Fibroblast of lung (primary cell): Measurements from ENCODE around the gene AKAP6. TPM values are rescaled to one million over a fixed set of nuclear protein-coding genes. Genes with fewer than 3 reads are reported as not detected.
A peak's percentile ranks its signal among the peaks of the same experiment; 100 is the strongest.

Experiments used
- DNase-seq, 2 donors: peaks; one replicate each; pipeline versions ENCODE4 v3.0.0 to v3.0.0-alpha.2; 2010; ENCODE audit warnings: low read depth in 2 of 2
- H2AFZ ChIP-seq: 2 replicates; pipeline ENCODE4 v1.5.1; 2012; ENCODE audit warnings: low read length, control low read depth, inconsistent platforms
- H3K27ac ChIP-seq: 2 replicates; pipeline ENCODE4 v1.5.1; 2011; ENCODE audit warnings: low read length, control low read depth; ENCODE audit not compliant: insufficient read depth
- H3K27me3 ChIP-seq: 2 replicates; pipeline ENCODE4 v1.5.1; 2011; ENCODE audit warnings: mild to moderate bottlenecking, low read length; ENCODE audit not compliant: control insufficient read depth, insufficient read depth
- H3K36me3 ChIP-seq: 2 replicates; pipeline ENCODE4 v1.5.1; 2011; ENCODE audit warnings: low read length; ENCODE audit not compliant: control insufficient read depth, insufficient read depth
- H3K4me1 ChIP-seq: 2 replicates; pipeline ENCODE4 v1.5.1; 2011; ENCODE audit warnings: low read length; ENCODE audit not compliant: control insufficient read depth, insufficient read depth; ENCODE audit errors: extremely low read depth
- H3K4me2 ChIP-seq: 2 replicates; pipeline ENCODE4 v1.5.1; 2011; ENCODE audit warnings: low read length, control low read depth; ENCODE audit not compliant: insufficient read depth; ENCODE audit errors: extremely low read depth
- H3K4me3 ChIP-seq, 4 experiments: fragments of 200-600 bp in 1 of 4; sonication (generic) in 1 of 4; replicated peaks in 1 of 4; 2 replicates each; pipeline ENCODE4 v1.5.1; 2011 to 2016; ENCODE audit warnings: low read length in 4 of 4, low read depth in 3 of 4, mild to moderate bottlenecking in 3 of 4, control low read depth in 2 of 4, inconsistent platforms in 1 of 4, mixed read lengths in 1 of 4; ENCODE audit not compliant: insufficient read depth in 1 of 4; ENCODE audit errors: control extremely low read depth in 1 of 4
- H3K79me2 ChIP-seq: 2 replicates; pipeline ENCODE4 v1.5.1; 2012; ENCODE audit warnings: mild to moderate bottlenecking, low read length, inconsistent platforms; ENCODE audit not compliant: control insufficient read depth, insufficient read depth
- H3K9ac ChIP-seq: 2 replicates; pipeline ENCODE4 v1.5.1; 2011; ENCODE audit warnings: mild to moderate bottlenecking, low read length, control low read depth; ENCODE audit not compliant: insufficient read depth
- H3K9me3 ChIP-seq: 2 replicates; pipeline ENCODE4 v1.5.1; 2012; ENCODE audit warnings: low read depth, low read length; ENCODE audit not compliant: control insufficient read depth, insufficient read depth
- H4K20me1 ChIP-seq: 2 replicates; pipeline ENCODE4 v1.5.1; 2011; ENCODE audit warnings: low read length; ENCODE audit not compliant: control insufficient read depth, insufficient read depth; ENCODE audit errors: extremely low read depth
- EZH2 ChIP-seq: IDR thresholded peaks from 2 replicates; pipeline ENCODE4 v1.5.1; 2012; ENCODE audit warnings: low read length, control low read depth, mild to moderate bottlenecking; ENCODE audit errors: missing control alignments
- polyA plus RNA-seq, 2 donors: library from polyadenylated mRNA; depleted of rRNA in 1 of 2; stranded (reverse) in 1 of 2; unstranded in 1 of 2; fragments of >200 nt; gene quantifications; 2 replicates each; pipeline ENCODE4 v1.2.1, GENCODE V29; 2011 to 2012; ENCODE audit warnings: missing spikeins in 1 of 2
- total RNA-seq: library from RNA; depleted of rRNA; stranded (reverse); fragments of >200 nt; gene quantifications from 2 replicates; pipeline ENCODE4 v1.2.1, GENCODE V29; 2014
- TF ChIP-seq, protein P1 (sequence below), 2 donors: IDR thresholded peaks in 1 of 2; conservative IDR thresholded peaks in 1 of 2; 1 replicate in 1 of 2; 2 replicates in 1 of 2; pipeline ENCODE4 v1.5.1; 2011 to 2012; ENCODE audit warnings: low read length in 2 of 2, control low read depth in 1 of 2, inconsistent platforms in 1 of 2, low read depth in 1 of 2, mild to moderate bottlenecking in 1 of 2

Gene AKAP6
- total and polyA plus RNA-seq, 2 donors (not counting 1 experiment from before 2014, with no cell fraction given), result 3.3 to 10.9 TPM

DNA sequence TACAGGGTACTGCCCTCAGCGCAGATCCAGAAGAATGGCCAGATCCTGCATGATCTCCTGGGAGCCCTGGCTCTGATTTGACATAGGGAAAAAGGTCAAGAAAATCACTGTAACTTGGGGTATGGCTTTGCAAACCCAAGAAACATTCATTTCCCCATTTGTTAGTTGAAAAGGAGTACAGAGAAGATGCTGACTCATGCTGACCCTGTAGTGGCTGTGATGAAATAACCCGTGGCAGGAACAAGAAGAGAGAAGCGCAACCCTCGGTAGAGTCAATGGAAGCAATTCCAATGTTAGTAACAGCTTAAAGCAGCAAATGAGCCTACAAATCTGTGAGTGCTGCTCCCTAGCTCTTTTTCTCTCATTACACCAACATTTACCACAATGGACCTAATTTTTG, 328.0 kb downstream of the AKAP6 start:
- H2AFZ ChIP-seq, result peak overlapping the region; percentile 54
- H3K4me3 ChIP-seq, result no peak overlapping the region
- DNase-seq, result peak; percentile 73 to 92
- no peaks in the 10 kb centered on the region for H4K20me1 ChIP-seq
- H3K79me2 ChIP-seq, result no peaks in the 10 kb centered on the region
- H3K36me3 ChIP-seq, result no peaks in the 10 kb centered on the region
- H3K27ac ChIP-seq, result peak overlapping the region; percentile 11
- peaks cover 4% of the 10 kb centered on the region for H3K4me1 ChIP-seq
- no peaks in the 10 kb centered on the region for H3K9me3 ChIP-seq
- no peak overlapping the region for H3K4me2 ChIP-seq
- TF ChIP-seq, protein P1, sequence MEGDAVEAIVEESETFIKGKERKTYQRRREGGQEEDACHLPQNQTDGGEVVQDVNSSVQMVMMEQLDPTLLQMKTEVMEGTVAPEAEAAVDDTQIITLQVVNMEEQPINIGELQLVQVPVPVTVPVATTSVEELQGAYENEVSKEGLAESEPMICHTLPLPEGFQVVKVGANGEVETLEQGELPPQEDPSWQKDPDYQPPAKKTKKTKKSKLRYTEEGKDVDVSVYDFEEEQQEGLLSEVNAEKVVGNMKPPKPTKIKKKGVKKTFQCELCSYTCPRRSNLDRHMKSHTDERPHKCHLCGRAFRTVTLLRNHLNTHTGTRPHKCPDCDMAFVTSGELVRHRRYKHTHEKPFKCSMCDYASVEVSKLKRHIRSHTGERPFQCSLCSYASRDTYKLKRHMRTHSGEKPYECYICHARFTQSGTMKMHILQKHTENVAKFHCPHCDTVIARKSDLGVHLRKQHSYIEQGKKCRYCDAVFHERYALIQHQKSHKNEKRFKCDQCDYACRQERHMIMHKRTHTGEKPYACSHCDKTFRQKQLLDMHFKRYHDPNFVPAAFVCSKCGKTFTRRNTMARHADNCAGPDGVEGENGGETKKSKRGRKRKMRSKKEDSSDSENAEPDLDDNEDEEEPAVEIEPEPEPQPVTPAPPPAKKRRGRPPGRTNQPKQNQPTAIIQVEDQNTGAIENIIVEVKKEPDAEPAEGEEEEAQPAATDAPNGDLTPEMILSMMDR (conservative IDR thresholded peaks at IDR 0.05 in 1 of 2, IDR thresholded peaks at IDR 0.05 in 1 of 2; ENCODE audit: low read depth in 1 of 2, low read length in 2 of 2), result no peak
- no peak for TF ChIP-seq EZH2
- H3K9ac ChIP-seq, result no peak overlapping the region
- H3K27me3 ChIP-seq, result no peaks in the 10 kb centered on the region

DNA sequence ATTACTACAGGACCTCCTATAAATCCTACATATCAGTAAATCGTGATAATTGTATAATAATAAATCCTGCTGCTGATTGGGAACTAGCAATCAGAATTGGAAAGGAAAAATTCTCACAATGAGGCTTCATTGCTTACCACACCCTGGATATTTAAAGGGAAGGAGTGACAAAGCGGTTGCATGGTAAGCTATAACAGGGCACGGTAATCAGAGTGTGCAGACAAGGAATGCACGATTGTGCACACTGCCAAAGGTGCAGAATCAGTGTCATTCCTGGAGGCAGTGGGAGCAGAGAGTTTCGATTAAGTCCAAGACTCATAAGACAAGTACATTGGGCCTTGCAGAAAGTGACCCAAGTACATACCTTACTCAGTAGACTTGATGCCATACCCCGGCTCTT, 332.1 kb downstream of the AKAP6 start:
- Histone ChIP-seq H3K9me3 (no peaks in the 10 kb centered on the region), H3K27me3 (no peaks in the 10 kb centered on the region), H3K36me3 (no peaks in the 10 kb centered on the region), H3K27ac (no peak overlapping the region), H3K4me1 (peaks cover 4% of the 10 kb centered on the region), H3K79me2 (no peaks in the 10 kb centered on the region), H2AFZ (no peak overlapping the region), H4K20me1 (no peaks in the 10 kb centered on the region), H3K4me2 (no peak overlapping the region), H3K9ac (no peak overlapping the region), H3K4me3 (no peak overlapping the region)
- TF ChIP-seq EZH2, result no peak
- TF ChIP-seq, protein P1 (conservative IDR thresholded peaks at IDR 0.05 in 1 of 2, IDR thresholded peaks at IDR 0.05 in 1 of 2; ENCODE audit: low read depth in 1 of 2, low read length in 2 of 2), result no peak
- no peak for DNase-seq

DNA sequence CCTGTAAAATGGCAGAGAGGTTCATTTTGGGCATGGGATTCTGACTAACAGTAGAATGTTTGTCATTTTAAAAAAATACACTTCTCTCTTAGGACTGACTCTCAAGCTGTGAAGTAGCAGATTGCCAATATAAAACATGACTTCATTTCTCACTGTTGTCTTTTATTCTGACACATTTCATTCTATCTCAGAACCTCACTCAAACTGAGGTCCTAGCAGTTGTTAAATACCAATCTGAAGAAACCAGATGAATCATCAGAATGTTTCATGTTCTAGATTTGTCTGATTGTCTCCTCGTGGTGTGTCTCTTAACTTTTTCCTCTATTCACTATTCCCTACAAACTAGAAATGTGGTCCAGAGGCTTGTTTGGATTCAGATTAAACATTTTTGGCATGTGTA, 333.1 kb downstream of the AKAP6 start:
- Histone ChIP-seq H3K4me3 (no peak overlapping the region), H3K4me1 (no peaks in the 10 kb centered on the region), H3K36me3 (no peaks in the 10 kb centered on the region), H4K20me1 (no peaks in the 10 kb centered on the region), H3K9ac (no peak overlapping the region), H3K27me3 (no peaks in the 10 kb centered on the region), H3K27ac (no peak overlapping the region), H3K9me3 (no peaks in the 10 kb centered on the region), H3K4me2 (no peak overlapping the region), H3K79me2 (no peaks in the 10 kb centered on the region), H2AFZ (no peak overlapping the region)
- TF ChIP-seq, protein P1 (conservative IDR thresholded peaks at IDR 0.05 in 1 of 2, IDR thresholded peaks at IDR 0.05 in 1 of 2; ENCODE audit: low read depth in 1 of 2, low read length in 2 of 2), result no peak
- peak in 1 of 2 donors; percentile 33 for DNase-seq
